ENCODE data around the gene MCAM. TPM values are rescaled to one million over a fixed set of nuclear protein-coding genes. Genes with fewer than 3 reads are reported as not detected.
A peak's percentile ranks its signal among the peaks of the same experiment; 100 is the strongest.

MCAM gene
- polyA plus RNA-seq, 3 donors from 2014 or later = not detected

GRCh38 chr11:119341222-119342022 lies 24.5 kb upstream of the MCAM start:
- Mint-ChIP-seq H3K4me1 (peaks cover 13 to 14% of the 10 kb centered on the region in 2 donors), H3K4me3 (no peak overlapping the region), H3K27ac (no peak overlapping the region), H3K36me3 (no peaks in the 10 kb centered on the region), H3K9me3 (no peaks in the 10 kb centered on the region), H3K27me3 (ENCODE audit: low read depth in 3 of 3) (peaks cover 7 to 14% (median 9%) of the 10 kb centered on the region in 3 donors)
- no peak for DNase-seq

GRCh38 chr11:119340335-119341221 lies 23.6 kb upstream of the MCAM start, which contains the start of gene C1QTNF5:
TSS of gene C1QTNF5 (minus strand) at chr11:119340883. CDS start at chr11:119340397, 486 bp downstream.
- Mint-ChIP-seq H3K27ac (no peak within 1 kb of the TSS), H3K4me1 (peaks cover 13 to 21% of the 10 kb centered on the region in 2 donors), H3K36me3 (peaks cover 0 to 5% (median 0%) of the 10 kb centered on the region in 3 donors), H3K27me3 (ENCODE audit: low read depth in 3 of 3) (peaks cover 7 to 12% (median 9%) of the 10 kb centered on the region in 3 donors), H3K9me3 (no peaks in the 10 kb centered on the region), H3K4me3 (peak within 1 kb of the TSS in 1 of 5 donors; percentile 27)
- DNase-seq = no peak

- peaks cover 18 to 28% of the 10 kb centered on the region in 2 donors for H3K4me1 Mint-ChIP-seq
- DNase-seq = peak; percentile 19 to 32 (median 32)
- H3K9me3 Mint-ChIP-seq = no peaks in the 10 kb centered on the region
- no peak overlapping the region for H3K27ac Mint-ChIP-seq
- H3K27me3 Mint-ChIP-seq (ENCODE audit: low read depth in 3 of 3) = peaks cover 9 to 15% (median 12%) of the 10 kb centered on the region in 3 donors
- peaks cover 0 to 5% (median 0%) of the 10 kb centered on the region in 3 donors for H3K36me3 Mint-ChIP-seq
- peak overlapping the region; percentile 12 to 67 (median 44) for H3K4me3 Mint-ChIP-seq
Measured at GRCh38 chr11:119339589-119340334, 22.8 kb upstream of the MCAM start.

GRCh38 chr11:119338965-119339588 lies 22.1 kb upstream of the MCAM start:
- peaks cover 25 to 32% of the 10 kb centered on the region in 2 donors for H3K4me1 Mint-ChIP-seq
- peaks cover 10 to 21% (median 15%) of the 10 kb centered on the region in 3 donors for H3K27me3 Mint-ChIP-seq (ENCODE audit: low read depth in 3 of 3)
- peaks cover 0 to 5% (median 0%) of the 10 kb centered on the region in 3 donors for H3K36me3 Mint-ChIP-seq
- no peaks in the 10 kb centered on the region for H3K9me3 Mint-ChIP-seq
- peak overlapping the region; percentile 12 to 67 (median 44) for H3K4me3 Mint-ChIP-seq
- no peak overlapping the region for H3K27ac Mint-ChIP-seq
- no peak for DNase-seq

- Mint-ChIP-seq H3K27ac (no peak overlapping the region), H3K9me3 (no peaks in the 10 kb centered on the region), H3K4me1 (peaks cover 30 to 36% of the 10 kb centered on the region in 2 donors), H3K4me3 (peak overlapping the region; percentile 36 to 54 (median 39)), H3K27me3 (ENCODE audit: low read depth in 3 of 3) (peaks cover 10 to 22% (median 13%) of the 10 kb centered on the region in 3 donors), H3K36me3 (peaks cover 0 to 5% (median 0%) of the 10 kb centered on the region in 3 donors)
- peak; percentile 44 to 56 (median 51) for DNase-seq
Measured at GRCh38 chr11:119338318-119338890, 21.5 kb upstream of the MCAM start.

- Mint-ChIP-seq H3K9me3 (no peaks in the 10 kb centered on the region), H3K4me3 (peak overlapping the region in 1 of 5 donors; percentile 39), H3K27ac (no peak overlapping the region), H3K36me3 (peaks cover 0 to 5% (median 0%) of the 10 kb centered on the region in 3 donors), H3K4me1 (peaks cover 30 to 38% of the 10 kb centered on the region in 2 donors), H3K27me3 (ENCODE audit: low read depth in 3 of 3) (peaks cover 8 to 20% (median 11%) of the 10 kb centered on the region in 3 donors)
- DNase-seq = no peak
Measured at GRCh38 chr11:119337581-119338317, 20.8 kb upstream of the MCAM start.

- no peak for DNase-seq
- peaks cover 0 to 5% (median 0%) of the 10 kb centered on the region in 3 donors for H3K36me3 Mint-ChIP-seq
- peak overlapping the region in 3 of 6 donors; percentile 19 to 74 (median 21) for H3K27ac Mint-ChIP-seq
- H3K4me3 Mint-ChIP-seq = peak overlapping the region; percentile 15 to 95 (median 62)
- H3K9me3 Mint-ChIP-seq = no peaks in the 10 kb centered on the region
- peaks cover 8 to 23% (median 11%) of the 10 kb centered on the region in 3 donors for H3K27me3 Mint-ChIP-seq (ENCODE audit: low read depth in 3 of 3)
- peaks cover 30 to 38% of the 10 kb centered on the region in 2 donors for H3K4me1 Mint-ChIP-seq
Measured at GRCh38 chr11:119336744-119337469, 20.0 kb upstream of the MCAM start.

- Mint-ChIP-seq H3K4me1 (peaks cover 30 to 35% of the 10 kb centered on the region in 2 donors), H3K9me3 (no peaks in the 10 kb centered on the region), H3K27me3 (ENCODE audit: low read depth in 3 of 3) (peaks cover 7 to 19% (median 11%) of the 10 kb centered on the region in 3 donors), H3K4me3 (peak overlapping the region; percentile 94 to 100 (median 95)), H3K27ac (peak overlapping the region in 4 of 6 donors; percentile 93 to 98 (median 95)), H3K36me3 (peaks cover 0 to 5% (median 0%) of the 10 kb centered on the region in 3 donors)
- no peak for DNase-seq
Measured at GRCh38 chr11:119335655-119336543, 19.0 kb upstream of the MCAM start.

- H3K27me3 Mint-ChIP-seq (ENCODE audit: low read depth in 3 of 3) = peaks cover 7 to 17% (median 11%) of the 10 kb centered on the region in 3 donors
- peak overlapping the region; percentile 94 to 100 (median 95) for H3K4me3 Mint-ChIP-seq
- peak overlapping the region; percentile 93 to 99 (median 97) for H3K27ac Mint-ChIP-seq
- no peaks in the 10 kb centered on the region for H3K9me3 Mint-ChIP-seq
- DNase-seq = no peak
- peaks cover 30 to 34% of the 10 kb centered on the region in 2 donors for H3K4me1 Mint-ChIP-seq
- H3K36me3 Mint-ChIP-seq = peaks cover 0 to 5% (median 0%) of the 10 kb centered on the region in 3 donors
Measured at GRCh38 chr11:119335091-119335654, 18.2 kb upstream of the MCAM start.

GRCh38 chr11:119334174-119334930 lies 17.4 kb upstream of the MCAM start, which contains the start of gene RNF26:
TSS of gene RNF26 (plus strand) at chr11:119334527. CDS start at chr11:119335123, 596 bp downstream.
- Mint-ChIP-seq H3K4me1 (peaks cover 29 to 33% of the 10 kb centered on the region in 2 donors), H3K4me3 (peak within 1 kb of the TSS; percentile 94 to 100 (median 95))

More at GRCh38 chr11:119334174-119334930, 17.4 kb upstream of the MCAM start, which contains the start of gene RNF26:
- Mint-ChIP-seq H3K27me3 (ENCODE audit: low read depth in 3 of 3) (peaks cover 7 to 17% (median 11%) of the 10 kb centered on the region in 3 donors), H3K36me3 (peaks cover 0 to 5% (median 0%) of the 10 kb centered on the region in 3 donors), H3K27ac (peak within 1 kb of the TSS; percentile 93 to 99 (median 97)), H3K9me3 (no peaks in the 10 kb centered on the region)
- DNase-seq = peak; percentile 93 to 95 (median 94)

Measured in immature natural killer cell (primary cell).